Adipocyte (in vitro differentiated cells): ENCODE measurements around the gene ZNF853.
"Not testable (repeated sequence)": the region's sequence is repeated elsewhere in the genome, so short reads cannot be mapped to it uniquely, and the experiment has no call there.

Source experiments
- DNase-seq: peaks from one replicate; pipeline ENCODE4 v3.0.0-alpha.2; 2015; ENCODE audit warnings: low read depth
- H3K27me3 ChIP-seq: replicated peaks from 2 replicates; pipeline ENCODE4 v1.7.0; 2013; ENCODE audit warnings: mild to moderate bottlenecking, low read length, moderate library complexity; ENCODE audit not compliant: control insufficient read depth, insufficient read depth
- H3K36me3 ChIP-seq: 2 replicates; pipeline ENCODE4 v1.7.0; 2013; ENCODE audit warnings: low read length, mild to moderate bottlenecking, moderate library complexity; ENCODE audit not compliant: control insufficient read depth, insufficient read depth, severe bottlenecking
- H3K4me1 ChIP-seq: 2 replicates; pipeline ENCODE4 v1.7.0; 2013; ENCODE audit warnings: mild to moderate bottlenecking, low read length, moderate library complexity; ENCODE audit not compliant: control insufficient read depth, insufficient read depth
- H3K4me3 ChIP-seq: 2 replicates; pipeline ENCODE4 v1.7.0; 2013; ENCODE audit warnings: mild to moderate bottlenecking, low read length, moderate library complexity
- H3K9ac ChIP-seq: 2 replicates; pipeline ENCODE4 v1.7.0; 2013; ENCODE audit warnings: mild to moderate bottlenecking, low read length, moderate library complexity
- H3K9me3 ChIP-seq: 2 replicates; pipeline ENCODE4 v1.7.0; 2013; ENCODE audit warnings: mild to moderate bottlenecking, low read length, moderate library complexity; ENCODE audit not compliant: control insufficient read depth

ZNF853 gene

DNA sequence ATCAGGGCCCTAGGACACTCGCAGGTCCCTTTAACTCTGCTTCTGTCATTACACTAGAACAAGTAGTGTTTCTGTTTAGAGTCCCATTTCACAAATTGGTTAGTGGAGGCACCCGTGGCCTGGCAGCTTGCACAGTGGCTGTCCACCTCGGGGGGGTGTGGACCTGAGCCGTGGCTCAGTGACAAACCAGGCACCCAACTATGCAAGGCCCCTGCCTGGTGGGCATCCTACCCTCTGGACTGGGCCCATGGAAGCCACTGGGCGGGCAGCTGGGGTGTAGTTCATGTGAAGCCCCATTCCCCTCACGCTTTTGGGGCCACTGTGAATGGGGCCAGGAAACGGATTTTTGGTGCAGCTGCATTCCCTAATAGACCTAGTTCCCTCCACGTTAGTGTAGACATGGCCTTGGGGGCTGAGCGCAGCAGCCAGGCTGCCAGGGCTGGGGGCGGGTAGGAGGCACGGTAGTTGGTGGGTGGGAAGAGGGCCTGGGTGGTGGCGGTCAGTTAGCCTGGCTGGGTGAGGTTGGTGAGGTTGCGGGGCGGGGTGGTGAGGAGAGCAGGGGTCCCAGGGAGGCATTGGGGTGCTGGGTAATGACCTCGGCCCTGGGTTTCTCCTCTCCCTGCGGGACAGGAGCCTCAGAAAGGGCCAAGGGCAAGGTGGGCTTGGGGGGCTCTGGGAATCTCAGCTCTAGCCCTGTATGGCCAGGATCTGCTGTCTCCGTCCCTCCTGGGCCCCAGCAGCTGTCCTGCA lies 40.4 kb downstream of the ZNF853 start:
- H3K4me1 ChIP-seq = no peaks in the 10 kb centered on the region
- no peak overlapping the region for H3K9ac ChIP-seq
- DNase-seq = no peak
- no peaks in the 10 kb centered on the region for H3K27me3 ChIP-seq
- H3K36me3 ChIP-seq = peaks cover 18% of the 10 kb centered on the region
- H3K4me3 ChIP-seq = no peak overlapping the region
- peaks cover 3% of the 10 kb centered on the region for H3K9me3 ChIP-seq

DNA sequence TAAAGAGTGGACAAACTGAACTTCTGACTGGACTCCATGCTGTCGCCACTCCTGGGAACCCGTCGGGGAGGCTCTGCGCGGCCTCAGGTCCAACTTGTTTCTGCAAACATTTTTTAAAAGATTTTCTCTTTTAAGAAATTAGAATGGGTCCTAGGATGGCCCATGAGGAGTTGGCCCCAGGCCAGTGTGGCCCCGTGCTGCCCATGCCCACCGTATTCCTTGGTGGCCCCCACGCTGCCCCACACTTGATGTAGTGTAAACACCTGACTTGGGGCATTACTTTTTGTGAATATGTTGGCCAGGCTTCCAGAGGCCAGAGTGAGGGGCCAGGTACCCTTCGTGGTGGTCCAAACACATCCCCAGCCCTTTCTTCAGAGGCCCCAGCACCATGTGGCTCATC lies 41.0 kb downstream of the ZNF853 start:
- DNase-seq = no peak
- Histone ChIP-seq H3K4me3 (no peak overlapping the region), H3K36me3 (peaks cover 18% of the 10 kb centered on the region), H3K4me1 (no peaks in the 10 kb centered on the region), H3K9ac (no peak overlapping the region), H3K9me3 (peaks cover 6% of the 10 kb centered on the region), H3K27me3 (no peaks in the 10 kb centered on the region)

DNA sequence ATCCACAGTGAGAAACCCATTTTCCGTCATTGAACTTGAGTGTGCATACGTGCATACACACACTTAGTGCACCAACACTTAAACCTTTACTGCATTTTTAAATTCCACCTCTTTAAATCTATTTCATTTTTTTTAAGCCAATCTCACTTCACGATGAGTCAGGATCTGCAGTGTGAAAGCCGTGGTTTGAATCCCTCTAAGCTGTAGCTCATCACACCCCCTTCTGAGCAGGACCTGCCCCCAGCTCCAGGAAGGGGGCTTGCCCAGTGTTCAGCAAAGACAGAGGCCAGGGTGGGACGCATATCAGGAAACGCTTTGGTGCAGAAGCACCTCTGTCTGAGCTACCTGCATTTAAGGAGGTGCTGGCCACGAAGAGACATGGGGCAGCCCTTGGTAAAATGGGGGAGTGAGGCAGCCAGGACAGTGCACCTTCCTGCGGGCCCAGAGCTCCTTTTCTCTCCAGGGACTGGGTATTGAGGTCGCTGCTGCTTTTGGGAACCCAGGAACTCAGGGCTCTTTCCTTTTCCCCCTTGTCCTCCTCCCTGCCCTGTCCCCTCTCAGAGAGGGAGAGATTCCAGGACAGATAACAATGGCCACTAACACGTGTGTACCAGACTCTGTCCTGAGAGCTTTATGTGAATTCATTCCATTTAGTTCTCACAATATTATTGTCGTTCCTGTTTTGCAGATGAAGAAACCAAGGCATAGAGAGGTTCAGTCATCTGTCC lies 43.4 kb downstream of the ZNF853 start:
- Histone ChIP-seq H3K36me3 (peaks cover 8% of the 10 kb centered on the region), H3K9me3 (peaks cover 20% of the 10 kb centered on the region), H3K4me1 (no peaks in the 10 kb centered on the region), H3K9ac (no peak overlapping the region), H3K27me3 (no peaks in the 10 kb centered on the region), H3K4me3 (no peak overlapping the region)
- no peak for DNase-seq

DNA sequence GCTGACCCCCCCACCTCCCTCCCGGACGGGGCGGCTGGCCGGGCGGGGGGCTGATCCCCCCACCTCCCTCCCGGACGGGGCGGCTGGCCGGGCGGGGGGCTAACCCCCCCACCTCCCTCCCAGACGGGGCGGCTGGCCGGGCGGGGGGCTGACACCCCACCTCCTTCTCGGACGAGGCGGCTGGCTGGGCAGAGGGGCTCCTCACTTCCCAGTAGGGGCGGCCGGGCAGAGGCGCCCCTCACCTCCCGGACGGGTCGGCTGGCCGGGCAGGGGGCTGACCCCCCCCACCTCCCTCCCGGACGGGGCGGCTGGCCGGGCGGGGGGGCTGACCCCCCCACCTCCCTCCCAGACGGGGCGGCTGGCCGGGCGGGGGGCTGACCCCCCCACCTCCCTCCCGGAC lies 55.4 kb downstream of the ZNF853 start:
- H3K27me3 ChIP-seq, DNase-seq, H3K4me3 ChIP-seq, H3K36me3 ChIP-seq, H3K9ac ChIP-seq, H3K4me1 ChIP-seq: not testable (repeated sequence)
- peaks cover 68% of the 10 kb centered on the region for H3K9me3 ChIP-seq
